SH-SY5Y (cell line): ENCODE data around the gene MYRIP.

Source experiments
- GATA2 ChIP-seq: IDR thresholded peaks from 2 replicates; pipeline ENCODE4 v1.6.1; 2011; ENCODE audit warnings: mild to moderate bottlenecking, low read depth, low read length
- GATA3 ChIP-seq: IDR thresholded peaks from 2 replicates; pipeline ENCODE4 v1.6.1; 2011; ENCODE audit warnings: low read depth, mild to moderate bottlenecking, low read length, moderate library complexity

- TF ChIP-seq GATA2 = no peak
- TF ChIP-seq GATA3 = no peak
Observed at GRCh38 chr3:40116478-40117177, 307.2 kb downstream of the MYRIP start.
